NT2/D1 (cell line): ENCODE measurements around the gene AGAP1.

Source experiments
- SUZ12 ChIP-seq: IDR thresholded peaks from 2 replicates; pipeline ENCODE4 v1.6.1; 2011; ENCODE audit not compliant: insufficient read length, insufficient read depth; ENCODE audit errors: extremely low read depth
- YY1 ChIP-seq: IDR thresholded peaks from 2 replicates; pipeline ENCODE4 v1.6.1; 2011; ENCODE audit not compliant: insufficient read length, insufficient read depth
- ZNF274 ChIP-seq: IDR thresholded peaks from 2 replicates; pipeline ENCODE4 v1.6.1; 2011; ENCODE audit warnings: mild to moderate bottlenecking, low read depth, low read length

- TF ChIP-seq YY1 = no peak
- TF ChIP-seq ZNF274 = no peak
- TF ChIP-seq SUZ12 = no peak
Observed at GRCh38 chr2:235492850-235493344, 946 bp upstream of the AGAP1 start.
